Left lung (tissue), 10 donors: ENCODE measurements around the gene CREB5. TPM values are rescaled to one million over a fixed set of nuclear protein-coding genes. Genes with fewer than 3 reads are reported as not detected.

Source experiments
- ATAC-seq: fragments of 200-7000 bp; cut with Tn5 transposase; one replicate; pipeline ENCODE4 v1.9.1; 2020; ENCODE audit warnings: moderate library complexity
- DNase-seq, 4 donors: peaks; one replicate each; pipeline ENCODE4 v3.0.0-alpha.2; 2013 to 2020
- H3K27ac ChIP-seq, 2 donors: fragments of 200-600 bp; sonication (generic) in 1 of 2; one replicate each; pipeline versions ENCODE4 v1.5.0 to v1.8.0; 2020 to 2021
- H3K27me3 ChIP-seq, 2 donors: fragments of 200-600 bp; sonication (generic) in 1 of 2; one replicate each; pipeline versions ENCODE4 v1.5.0 to v1.8.0; 2020 to 2021
- H3K36me3 ChIP-seq, 2 donors: fragments of 200-600 bp; sonication (generic) in 1 of 2; one replicate each; pipeline versions ENCODE4 v1.5.0 to v1.8.0; 2020 to 2021
- H3K4me1 ChIP-seq, 2 donors: fragments of 200-600 bp; one replicate each; pipeline ENCODE4 v1.8.0; 2021
- H3K4me3 ChIP-seq, 2 donors: fragments of 200-600 bp; sonication (generic) in 1 of 2; one replicate each; pipeline versions ENCODE4 v1.5.0 to v1.8.0; 2020 to 2021; ENCODE audit warnings: mild to moderate bottlenecking in 1 of 2
- H3K9me3 ChIP-seq, 2 donors: fragments of 200-600 bp; sonication (generic) in 1 of 2; one replicate each; pipeline versions ENCODE4 v1.5.0 to v1.8.0; 2020 to 2021
- CTCF ChIP-seq, 2 donors: fragments of 200-600 bp; sonication (generic) in 1 of 2; IDR thresholded peaks; one replicate each; pipeline versions ENCODE4 v1.5.0 to v1.8.0; 2021; ENCODE audit warnings: antibody characterized with exemption in 2 of 2
- intact Hi-C, 2 donors: fragments of 100-400 bp; cut with DNase I; formaldehyde crosslinking; loops; one replicate each; pipeline versions ENCODE4 v1.11.2 to v1.14.2; 2022
- polyA plus RNA-seq, 6 donors: library from polyadenylated mRNA; unstranded; fragments of 120-200 nt; gene quantifications; one replicate each; pipeline ENCODE4 v1.2.1, GENCODE V29; 2013; ENCODE audit not compliant: insufficient read length in 6 of 6
- total RNA-seq, 2 donors: library from RNA; stranded (reverse); fragmentation: NEBNext Ultra II Directional; extraction: Animal tissue kit (Norgen Biotek cat#: 25700); gene quantifications; one replicate each; pipeline ENCODE4 v1.2.1, GENCODE V29; 2021
- donor health status: DM: no; HTN: yes; CAD: no.
- donor health status: DM: no; HTN: no; CAD: no.

The CREB5 gene
- total and polyA plus RNA-seq, 8 donors = 6.6 to 19.9 (median 15.7) TPM

GRCh38 chr7:28739128-28739527 is 326.8 kb downstream of the CREB5 start:
- intact Hi-C loops = no loop called here
- no peaks in the 10 kb centered on the region for H3K36me3 ChIP-seq
- H3K27me3 ChIP-seq = no peaks in the 10 kb centered on the region
- H3K4me1 ChIP-seq = no peaks in the 10 kb centered on the region
- no peak overlapping the region for H3K27ac ChIP-seq
- no peaks in the 10 kb centered on the region for H3K9me3 ChIP-seq
- no peak overlapping the region for H3K4me3 ChIP-seq
- DNase-seq (no peak), ATAC-seq (no peak)
- no peak for TF ChIP-seq CTCF (IDR thresholded peaks at IDR 0.05)

- no peak for TF ChIP-seq CTCF (IDR thresholded peaks at IDR 0.05)
Observed at GRCh38 chr7:28739826-28740225, 327.5 kb downstream of the CREB5 start.

GRCh38 chr7:28744951-28745350 is 332.6 kb downstream of the CREB5 start:
- no peak for TF ChIP-seq CTCF (IDR thresholded peaks at IDR 0.05)
- H3K36me3 ChIP-seq = no peaks in the 10 kb centered on the region
- intact Hi-C loops = no loop called here
- no peak overlapping the region for H3K27ac ChIP-seq
- peak; percentile 75 for ATAC-seq
- no peak for DNase-seq
- H3K27me3 ChIP-seq = no peaks in the 10 kb centered on the region
- no peak overlapping the region for H3K4me3 ChIP-seq
- H3K4me1 ChIP-seq = peaks cover 3 to 5% of the 10 kb centered on the region in 2 donors
- H3K9me3 ChIP-seq = no peaks in the 10 kb centered on the region

More at GRCh38 chr7:28739826-28740225, 327.5 kb downstream of the CREB5 start:
- H3K27me3 ChIP-seq = no peaks in the 10 kb centered on the region
- no peaks in the 10 kb centered on the region for H3K4me1 ChIP-seq
- H3K9me3 ChIP-seq = no peaks in the 10 kb centered on the region
- ATAC-seq = no peak
- no peaks in the 10 kb centered on the region for H3K36me3 ChIP-seq
- DNase-seq = no peak
- no peak overlapping the region for H3K4me3 ChIP-seq
- no peak overlapping the region for H3K27ac ChIP-seq
- intact Hi-C loops = no loop called here

GRCh38 chr7:28745351-28745750 is 333.0 kb downstream of the CREB5 start:
- Histone ChIP-seq H3K27me3 (no peaks in the 10 kb centered on the region), H3K9me3 (no peaks in the 10 kb centered on the region), H3K36me3 (no peaks in the 10 kb centered on the region), H3K4me1 (peaks cover 3 to 5% of the 10 kb centered on the region in 2 donors), H3K27ac (no peak overlapping the region), H3K4me3 (no peak overlapping the region)
- no peak for TF ChIP-seq CTCF (IDR thresholded peaks at IDR 0.05)
- intact Hi-C loops = no loop called here
- ATAC-seq (no peak), DNase-seq (no peak)

GRCh38 chr7:28747404-28747803 is 335.1 kb downstream of the CREB5 start:
- intact Hi-C loops = no loop called here
- Histone ChIP-seq H3K4me3 (no peak overlapping the region), H3K27me3 (no peaks in the 10 kb centered on the region), H3K27ac (no peak overlapping the region), H3K9me3 (no peaks in the 10 kb centered on the region), H3K4me1 (peaks cover 3 to 5% of the 10 kb centered on the region in 2 donors), H3K36me3 (no peaks in the 10 kb centered on the region)
- DNase-seq (no peak), ATAC-seq (no peak)
- TF ChIP-seq CTCF (IDR thresholded peaks at IDR 0.05) = no peak
